ENCODE data around the gene BFSP2.

GRCh38 chr3:133457025-133457424 lies 57.2 kb downstream of the BFSP2 start:
- TF ChIP-seq, protein P1, sequence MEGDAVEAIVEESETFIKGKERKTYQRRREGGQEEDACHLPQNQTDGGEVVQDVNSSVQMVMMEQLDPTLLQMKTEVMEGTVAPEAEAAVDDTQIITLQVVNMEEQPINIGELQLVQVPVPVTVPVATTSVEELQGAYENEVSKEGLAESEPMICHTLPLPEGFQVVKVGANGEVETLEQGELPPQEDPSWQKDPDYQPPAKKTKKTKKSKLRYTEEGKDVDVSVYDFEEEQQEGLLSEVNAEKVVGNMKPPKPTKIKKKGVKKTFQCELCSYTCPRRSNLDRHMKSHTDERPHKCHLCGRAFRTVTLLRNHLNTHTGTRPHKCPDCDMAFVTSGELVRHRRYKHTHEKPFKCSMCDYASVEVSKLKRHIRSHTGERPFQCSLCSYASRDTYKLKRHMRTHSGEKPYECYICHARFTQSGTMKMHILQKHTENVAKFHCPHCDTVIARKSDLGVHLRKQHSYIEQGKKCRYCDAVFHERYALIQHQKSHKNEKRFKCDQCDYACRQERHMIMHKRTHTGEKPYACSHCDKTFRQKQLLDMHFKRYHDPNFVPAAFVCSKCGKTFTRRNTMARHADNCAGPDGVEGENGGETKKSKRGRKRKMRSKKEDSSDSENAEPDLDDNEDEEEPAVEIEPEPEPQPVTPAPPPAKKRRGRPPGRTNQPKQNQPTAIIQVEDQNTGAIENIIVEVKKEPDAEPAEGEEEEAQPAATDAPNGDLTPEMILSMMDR (IDR thresholded peaks at IDR 0.05) = no peak
- TF ChIP-seq EZH2 (IDR thresholded peaks at IDR 0.05; ENCODE audit: borderline replicate concordance, insufficient read depth, low read depth, low read length, poor library complexity, severe bottlenecking) = no peak
